Measurements from ENCODE around the gene NEUROD4.

DNA sequence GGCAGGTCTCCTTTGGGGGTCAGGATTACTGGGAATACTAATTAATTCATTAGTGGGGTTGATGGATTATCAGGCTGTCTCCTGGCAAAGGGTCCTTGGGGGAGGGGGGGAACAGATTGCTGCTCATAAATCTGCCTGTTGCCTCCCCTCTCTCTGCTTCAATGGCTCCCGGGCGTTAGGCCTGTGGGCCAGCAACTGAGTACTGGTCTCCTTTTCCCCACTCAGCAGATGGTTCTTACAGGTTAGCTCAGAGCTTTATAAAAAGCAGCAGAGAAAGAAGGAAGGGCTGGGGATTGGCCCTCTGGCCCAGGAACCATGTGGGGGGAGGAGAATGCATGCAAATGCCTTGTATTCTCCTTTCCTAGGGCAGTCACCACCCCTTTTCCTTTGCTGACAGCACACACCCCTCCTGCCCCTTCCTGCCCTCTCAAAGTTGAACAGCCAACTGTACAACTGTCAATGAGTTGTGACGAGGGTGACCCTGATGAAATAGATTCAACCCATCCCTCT lies 2.3 kb upstream of the NEUROD4 start:
- TF ChIP-seq, protein P1, sequence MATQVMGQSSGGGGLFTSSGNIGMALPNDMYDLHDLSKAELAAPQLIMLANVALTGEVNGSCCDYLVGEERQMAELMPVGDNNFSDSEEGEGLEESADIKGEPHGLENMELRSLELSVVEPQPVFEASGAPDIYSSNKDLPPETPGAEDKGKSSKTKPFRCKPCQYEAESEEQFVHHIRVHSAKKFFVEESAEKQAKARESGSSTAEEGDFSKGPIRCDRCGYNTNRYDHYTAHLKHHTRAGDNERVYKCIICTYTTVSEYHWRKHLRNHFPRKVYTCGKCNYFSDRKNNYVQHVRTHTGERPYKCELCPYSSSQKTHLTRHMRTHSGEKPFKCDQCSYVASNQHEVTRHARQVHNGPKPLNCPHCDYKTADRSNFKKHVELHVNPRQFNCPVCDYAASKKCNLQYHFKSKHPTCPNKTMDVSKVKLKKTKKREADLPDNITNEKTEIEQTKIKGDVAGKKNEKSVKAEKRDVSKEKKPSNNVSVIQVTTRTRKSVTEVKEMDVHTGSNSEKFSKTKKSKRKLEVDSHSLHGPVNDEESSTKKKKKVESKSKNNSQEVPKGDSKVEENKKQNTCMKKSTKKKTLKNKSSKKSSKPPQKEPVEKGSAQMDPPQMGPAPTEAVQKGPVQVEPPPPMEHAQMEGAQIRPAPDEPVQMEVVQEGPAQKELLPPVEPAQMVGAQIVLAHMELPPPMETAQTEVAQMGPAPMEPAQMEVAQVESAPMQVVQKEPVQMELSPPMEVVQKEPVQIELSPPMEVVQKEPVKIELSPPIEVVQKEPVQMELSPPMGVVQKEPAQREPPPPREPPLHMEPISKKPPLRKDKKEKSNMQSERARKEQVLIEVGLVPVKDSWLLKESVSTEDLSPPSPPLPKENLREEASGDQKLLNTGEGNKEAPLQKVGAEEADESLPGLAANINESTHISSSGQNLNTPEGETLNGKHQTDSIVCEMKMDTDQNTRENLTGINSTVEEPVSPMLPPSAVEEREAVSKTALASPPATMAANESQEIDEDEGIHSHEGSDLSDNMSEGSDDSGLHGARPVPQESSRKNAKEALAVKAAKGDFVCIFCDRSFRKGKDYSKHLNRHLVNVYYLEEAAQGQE (IDR thresholded peaks at IDR 0.05; ENCODE audit: insufficient read depth in 1 of 2, low read depth in 2 of 2, low read length in 2 of 2) = no peak
- no peak for TF ChIP-seq SIN3A (IDR thresholded peaks at IDR 0.05; ENCODE audit: borderline replicate concordance, insufficient read depth, low read length)

Measured in PFSK-1 (cell line).